GM19023 (cell line): ENCODE results near the gene DNAJC21.
"Not testable (repeated sequence)": the region's sequence is repeated elsewhere in the genome, so short reads cannot be mapped to it uniquely, and the experiment has no call there.

Experiments
- ATAC-seq: cut with Tn5 transposase; IDR thresholded peaks from one replicate; pipeline ENCODE4 v1.9.1; 2021; ENCODE audit warnings: mild to moderate bottlenecking, moderate library complexity; ENCODE audit not compliant: unreplicated experiment

The DNAJC21 gene

GRCh38 chr5:34923256-34923655 is 6.1 kb upstream of the DNAJC21 start:
- not testable (repeated sequence) for ATAC-seq

DNA sequence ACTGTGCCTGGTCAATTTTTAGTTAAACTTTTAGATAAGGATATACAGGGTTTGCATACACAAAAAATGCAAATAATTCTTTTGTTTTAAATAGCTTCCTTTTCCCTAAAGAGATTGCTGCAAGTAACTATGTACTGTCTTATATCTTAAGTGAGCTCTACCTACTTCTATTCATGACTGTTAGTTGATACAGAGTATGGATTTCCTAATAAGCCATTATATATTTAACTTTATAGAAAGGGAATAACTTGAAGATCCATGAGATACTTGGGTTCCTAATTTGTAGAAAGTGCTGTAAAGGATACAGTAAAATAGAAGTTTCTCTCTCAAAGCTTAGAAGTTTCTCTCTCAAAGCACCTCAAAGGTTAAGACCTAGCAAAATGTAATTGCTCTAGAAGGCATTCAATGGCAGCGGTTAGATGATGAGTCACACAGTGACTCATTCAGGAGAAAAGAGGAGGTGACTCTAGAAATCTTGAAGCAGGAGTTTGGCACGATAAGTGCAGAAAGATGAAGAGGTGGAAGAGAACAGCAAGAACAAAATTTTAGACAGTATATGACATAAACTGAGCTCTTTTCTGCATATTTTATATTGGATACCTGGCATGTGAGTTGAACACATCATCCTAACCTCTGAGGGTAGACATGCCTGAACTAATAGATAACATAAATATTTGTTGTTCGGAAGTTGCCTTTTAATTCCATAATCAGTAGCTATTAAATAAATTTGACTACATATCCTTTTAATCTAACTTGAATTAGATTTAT is 5.5 kb upstream of the DNAJC21 start:
- peak; percentile 75 for ATAC-seq

GRCh38 chr5:34924462-34924765 is 4.9 kb upstream of the DNAJC21 start:
- no peak for ATAC-seq

GRCh38 chr5:34926318-34926888 is 3.0 kb upstream of the DNAJC21 start:
- ATAC-seq: no peak

GRCh38 chr5:34927785-34928184 is 1.6 kb upstream of the DNAJC21 start:
- ATAC-seq: no peak

- no peak for ATAC-seq
Measured at GRCh38 chr5:34928267-34928666, 1.1 kb upstream of the DNAJC21 start.

DNA sequence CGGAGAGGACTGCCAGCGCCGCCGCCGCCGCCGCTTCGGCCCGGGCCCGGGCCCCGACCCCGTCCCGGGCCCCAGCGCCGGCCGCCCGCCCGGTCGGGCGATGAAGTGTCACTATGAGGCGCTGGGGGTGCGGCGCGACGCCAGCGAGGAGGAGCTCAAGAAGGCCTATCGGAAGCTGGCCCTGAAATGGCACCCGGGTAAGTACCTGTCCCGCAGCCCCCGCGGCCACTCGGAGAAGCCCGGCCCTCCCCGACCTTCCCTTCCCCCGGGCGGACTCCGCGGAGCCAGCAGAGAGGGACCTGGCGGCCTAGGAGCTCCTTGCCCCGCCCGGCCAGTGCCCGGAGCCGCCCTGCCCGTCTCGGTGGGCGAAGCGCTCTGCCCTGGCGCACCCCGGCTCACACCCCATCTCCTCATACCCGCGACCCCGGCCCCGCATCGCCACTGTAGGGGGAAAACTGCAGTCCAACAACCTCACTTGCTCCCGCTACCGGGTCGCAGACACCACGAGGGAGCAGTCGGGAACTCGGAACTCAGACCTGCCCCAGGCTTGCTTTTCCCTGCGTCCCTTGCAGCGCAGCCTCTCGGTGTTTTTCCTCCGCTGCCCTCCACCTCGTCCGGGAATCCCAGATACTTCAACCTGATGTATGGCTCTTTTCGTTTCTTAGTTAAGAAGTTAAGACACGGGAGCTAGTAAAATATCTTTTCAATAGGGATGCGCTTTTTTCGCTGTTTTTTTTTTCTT is 532 bp downstream of the DNAJC21 start:
- peak; percentile 77 for ATAC-seq

DNA sequence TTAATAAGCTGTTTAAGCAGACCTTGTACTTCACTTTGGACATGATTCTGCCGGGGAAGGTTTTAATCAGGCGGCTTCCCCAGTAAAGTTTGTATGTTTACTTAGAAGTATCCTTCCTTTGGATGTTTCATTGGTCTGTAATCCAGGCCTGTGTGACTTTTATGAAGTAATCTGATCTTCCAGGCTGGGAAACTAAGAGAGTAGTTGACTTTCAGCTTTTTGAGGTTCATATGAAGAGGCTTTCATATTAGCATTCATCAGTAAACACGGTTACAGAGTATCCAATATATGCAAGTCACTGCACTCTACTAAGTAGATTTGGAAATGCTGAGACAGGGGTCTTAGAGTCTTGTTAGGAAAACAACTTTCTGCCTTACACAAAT is 1.1 kb downstream of the DNAJC21 start:
- ATAC-seq: no peak

DNA sequence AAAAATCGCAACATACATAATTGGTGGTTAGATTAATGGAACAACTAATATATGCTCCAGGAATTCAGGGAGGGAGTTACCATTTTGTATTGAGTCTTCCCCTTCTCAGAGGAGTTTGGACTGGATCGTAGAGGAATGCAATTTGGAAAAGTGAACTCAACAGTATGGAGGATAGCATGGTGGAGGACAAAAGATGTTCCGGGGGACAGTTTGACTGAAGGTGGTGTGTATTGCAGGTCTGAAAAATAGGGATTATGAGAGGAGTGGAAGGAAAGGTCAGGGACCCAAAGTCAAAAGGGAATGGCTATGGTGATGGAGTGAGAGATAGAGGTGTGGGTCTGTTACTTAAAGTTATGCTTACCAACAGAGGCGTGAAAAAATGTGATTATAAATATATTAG is 1.5 kb downstream of the DNAJC21 start:
- ATAC-seq: no peak

DNA sequence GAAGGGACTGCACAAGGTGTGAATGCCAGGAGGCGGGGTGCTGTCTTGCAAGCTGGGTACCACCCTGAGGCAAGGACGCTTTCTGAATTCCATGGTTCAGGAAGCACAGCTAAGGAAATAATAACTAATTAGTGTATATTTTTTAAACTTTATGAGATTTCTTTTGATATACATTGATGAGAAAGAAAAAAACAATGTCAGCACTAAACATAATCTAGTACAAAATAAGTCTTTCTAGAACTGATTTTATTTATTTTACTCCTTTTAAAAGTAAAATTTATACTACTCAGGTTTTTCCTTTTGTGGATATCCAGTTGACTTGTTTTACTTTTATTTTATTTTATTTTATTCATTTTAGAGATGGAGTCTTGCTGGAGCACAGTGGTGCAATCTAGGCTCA is 3.6 kb downstream of the DNAJC21 start:
- ATAC-seq: no peak

DNA sequence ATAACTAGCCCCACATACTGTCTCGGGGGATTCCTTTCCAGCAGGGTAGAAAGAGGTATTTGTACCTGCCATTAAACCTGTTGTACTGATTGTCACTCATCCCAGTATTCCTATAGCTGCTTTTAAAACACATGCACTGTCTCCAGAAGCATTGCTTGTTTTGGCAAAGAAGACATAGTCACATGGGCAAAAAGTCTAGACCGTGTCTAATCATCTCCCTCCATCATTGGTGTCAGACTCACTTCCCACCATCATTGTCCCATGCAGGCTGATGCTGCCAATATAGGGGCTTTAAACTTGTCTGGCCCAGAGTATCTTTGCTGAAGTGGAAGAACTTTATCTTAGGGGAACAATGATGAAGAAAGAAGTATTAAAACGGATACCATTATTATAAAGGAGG is 12.6 kb downstream of the DNAJC21 start:
- no peak for ATAC-seq

- no peak for ATAC-seq
Measured at GRCh38 chr5:34944044-34944443, 14.7 kb downstream of the DNAJC21 start.

DNA sequence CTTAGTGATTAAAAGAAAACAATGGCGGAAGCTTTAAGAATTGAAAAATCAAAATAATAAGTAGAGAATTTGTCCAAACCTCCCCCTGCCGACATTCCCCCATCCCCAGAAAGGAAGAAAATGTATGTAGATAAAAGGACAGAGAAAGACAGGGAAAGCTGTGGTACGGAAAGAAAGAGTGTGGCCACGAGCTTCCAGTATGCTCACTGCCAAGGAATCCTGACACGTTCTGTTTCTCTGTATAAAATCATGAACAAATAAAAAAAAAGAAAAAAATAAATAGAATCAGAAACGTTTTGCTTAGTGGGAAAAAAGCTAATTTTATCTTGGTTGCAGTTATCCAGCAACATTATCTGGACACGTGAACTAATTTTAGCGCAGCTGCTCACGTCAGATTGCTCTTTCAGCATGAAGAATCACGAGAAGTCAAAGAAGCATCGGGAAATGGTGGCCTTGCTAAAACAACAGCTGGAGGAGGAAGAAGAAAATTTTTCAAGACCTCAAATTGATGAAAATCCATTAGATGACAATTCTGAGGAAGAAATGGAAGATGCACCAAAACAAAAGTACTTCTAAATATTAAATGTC is 15.2 kb downstream of the DNAJC21 start:
- ATAC-seq: no peak

DNA sequence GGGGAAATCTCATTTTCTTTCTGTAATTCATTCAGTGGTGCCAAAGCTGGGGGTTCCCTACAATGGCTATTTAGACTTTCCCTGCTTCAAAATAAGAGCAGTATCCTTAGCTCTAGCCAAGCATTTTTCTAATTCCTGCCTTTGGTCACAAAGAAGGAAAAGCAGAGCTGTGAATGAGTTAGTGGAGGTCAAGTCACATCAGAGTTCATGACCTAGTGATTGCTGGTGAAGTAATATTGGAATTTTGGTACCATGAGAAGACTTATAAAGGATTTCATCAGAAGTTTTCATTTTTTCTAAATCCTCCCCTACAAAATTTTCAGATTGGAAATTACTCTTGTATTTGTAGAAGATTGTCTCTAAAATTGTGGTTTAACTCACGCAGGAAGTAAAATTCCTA is 28.0 kb downstream of the DNAJC21 start:
- ATAC-seq: no peak

- ATAC-seq: no peak
Measured at GRCh38 chr5:34957857-34958690, 28.7 kb downstream of the DNAJC21 start.

DNA sequence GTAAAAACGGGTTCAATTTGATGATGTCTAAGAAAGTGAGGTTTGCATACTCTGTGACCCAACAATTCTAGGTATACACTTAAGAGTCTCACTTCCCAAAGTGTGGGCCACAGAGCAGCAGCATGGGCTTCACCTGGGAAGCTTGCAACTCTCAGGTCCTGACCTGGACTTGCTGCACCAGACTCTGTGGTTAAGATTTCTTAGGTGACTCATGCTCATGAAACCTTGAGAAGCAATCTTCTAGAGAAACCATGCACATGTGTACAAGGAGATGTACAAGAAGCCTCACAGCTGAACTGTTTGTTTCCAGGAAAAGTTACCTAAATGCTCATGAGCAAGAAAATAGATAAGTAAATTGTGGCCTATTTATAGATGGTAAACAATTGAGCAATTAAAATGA is 30.0 kb downstream of the DNAJC21 start:
- ATAC-seq: peak; percentile 92

- no peak for ATAC-seq
Measured at GRCh38 chr5:34967540-34967939, 38.2 kb downstream of the DNAJC21 start.

GRCh38 chr5:34968258-34968657 is 38.9 kb downstream of the DNAJC21 start:
- ATAC-seq: no peak

DNA sequence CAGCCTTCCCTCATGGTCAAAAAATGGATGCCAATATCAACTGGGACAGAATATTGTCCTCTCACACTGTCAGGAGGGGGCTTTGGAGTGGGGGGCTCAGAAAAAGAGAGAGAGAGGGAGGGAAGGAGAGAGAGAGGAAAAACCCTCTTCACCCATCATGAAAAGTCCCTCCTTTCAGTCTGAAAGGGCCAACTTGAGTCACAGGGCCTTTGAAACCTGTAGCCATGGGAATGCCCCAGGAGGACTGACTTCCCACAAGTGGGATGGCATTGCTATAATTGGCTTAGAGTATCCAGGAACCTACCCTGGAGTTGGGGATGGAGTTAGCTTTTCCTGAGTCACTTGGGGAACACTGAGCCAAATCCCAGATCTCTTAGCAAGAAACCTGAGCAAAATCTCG is 41.2 kb downstream of the DNAJC21 start:
- no peak for ATAC-seq

GRCh38 chr5:34971655-34972054 is 42.3 kb downstream of the DNAJC21 start:
- ATAC-seq: not testable (repeated sequence)

DNA sequence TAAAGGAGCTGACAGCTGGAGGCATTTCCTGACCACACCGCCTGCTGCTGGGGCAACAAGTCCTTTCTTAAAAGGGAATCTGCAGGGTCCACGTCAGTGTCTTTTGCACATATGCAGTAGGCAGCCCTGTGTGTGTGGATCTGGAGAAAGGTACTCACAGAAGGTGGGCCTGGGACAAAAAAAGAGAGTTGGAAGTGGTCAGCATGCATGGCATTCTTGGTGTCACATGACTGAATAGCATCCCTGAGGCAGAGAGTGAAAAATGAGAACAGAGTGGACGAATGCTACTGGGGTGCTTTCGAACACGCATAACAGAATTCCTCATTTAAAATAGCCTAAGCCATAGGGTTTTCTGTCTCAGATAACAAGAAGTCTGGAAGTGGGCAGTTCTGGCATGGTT is 47.0 kb downstream of the DNAJC21 start:
- no peak for ATAC-seq
